Measurements from ENCODE around the gene TMEM272.

The TMEM272 gene

GRCh38 chr13:51808811-51809210 lies 36.2 kb downstream of the TMEM272 start:
- no peaks in the 10 kb centered on the region for H4K20me1 ChIP-seq
- H3K9ac ChIP-seq, result no peak overlapping the region
- H3K4me2 ChIP-seq, result no peak overlapping the region
- TF ChIP-seq Cebpa-rat (IDR thresholded peaks at IDR 0.05), result no peak
- H3K27me3 ChIP-seq, result no peaks in the 10 kb centered on the region
- H3K9me3 ChIP-seq, result no peaks in the 10 kb centered on the region
- no peak overlapping the region for H3K4me3 ChIP-seq
- H3K4me1 ChIP-seq, result peaks cover 65% of the 10 kb centered on the region
- no peak overlapping the region for H3K27ac ChIP-seq
- H3K36me3 ChIP-seq, result no peaks in the 10 kb centered on the region

- Histone ChIP-seq H3K4me3 (no peak overlapping the region), H3K27ac (no peak overlapping the region), H4K20me1 (no peaks in the 10 kb centered on the region), H3K27me3 (no peaks in the 10 kb centered on the region), H3K4me1 (peaks cover 62% of the 10 kb centered on the region), H3K36me3 (no peaks in the 10 kb centered on the region), H3K4me2 (no peak overlapping the region), H3K9ac (no peak overlapping the region), H3K9me3 (no peaks in the 10 kb centered on the region)
- no peak for TF ChIP-seq Cebpa-rat (IDR thresholded peaks at IDR 0.05)
These were observed 37.9 kb downstream of the TMEM272 start for GRCh38 chr13:51807041-51807440.

GRCh38 chr13:51806566-51806965 lies 38.4 kb downstream of the TMEM272 start:
- Histone ChIP-seq H3K9me3 (no peaks in the 10 kb centered on the region), H3K9ac (no peak overlapping the region), H3K27ac (no peak overlapping the region), H3K36me3 (no peaks in the 10 kb centered on the region), H4K20me1 (no peaks in the 10 kb centered on the region), H3K4me3 (no peak overlapping the region), H3K27me3 (no peaks in the 10 kb centered on the region), H3K4me1 (peaks cover 61% of the 10 kb centered on the region), H3K4me2 (no peak overlapping the region; the same call in 1 of the 2 replicates)
- no peak for TF ChIP-seq Cebpa-rat (IDR thresholded peaks at IDR 0.05)

GRCh38 chr13:51805925-51806324 lies 39.1 kb downstream of the TMEM272 start:
- H3K27me3 ChIP-seq, result no peaks in the 10 kb centered on the region
- no peak overlapping the region for H3K4me2 ChIP-seq
- H4K20me1 ChIP-seq, result no peaks in the 10 kb centered on the region
- H3K4me1 ChIP-seq, result peaks cover 56% of the 10 kb centered on the region
- H3K36me3 ChIP-seq, result no peaks in the 10 kb centered on the region
- no peak overlapping the region for H3K4me3 ChIP-seq
- no peaks in the 10 kb centered on the region for H3K9me3 ChIP-seq
- no peak overlapping the region for H3K9ac ChIP-seq
- TF ChIP-seq Cebpa-rat (IDR thresholded peaks at IDR 0.05), result no peak
- H3K27ac ChIP-seq, result no peak overlapping the region

- Histone ChIP-seq H3K4me2 (peak overlapping the region; percentile 89; the same call in 1 of the 2 replicates), H3K4me3 (no peak overlapping the region), H3K9ac (no peak overlapping the region)
These were observed 39.7 kb downstream of the TMEM272 start for GRCh38 chr13:51805313-51805712.

GRCh38 chr13:51804295-51805172 lies 40.4 kb downstream of the TMEM272 start:
- Histone ChIP-seq H3K4me3 (peak overlapping the region; percentile 92), H3K4me2 (peak overlapping the region; percentile 89), H4K20me1 (no peaks in the 10 kb centered on the region), H3K27me3 (no peaks in the 10 kb centered on the region), H3K4me1 (peaks cover 58% of the 10 kb centered on the region), H3K27ac (peak overlapping the region; percentile 96), H3K36me3 (no peaks in the 10 kb centered on the region), H3K9ac (peak overlapping the region; percentile 92), H3K9me3 (no peaks in the 10 kb centered on the region)
- TF ChIP-seq Cebpa-rat (IDR thresholded peaks at IDR 0.05), result no peak

More at GRCh38 chr13:51805313-51805712, 39.7 kb downstream of the TMEM272 start:
- no peaks in the 10 kb centered on the region for H3K27me3 ChIP-seq
- H3K4me1 ChIP-seq, result peaks cover 56% of the 10 kb centered on the region
- no peak overlapping the region for H3K27ac ChIP-seq
- H4K20me1 ChIP-seq, result no peaks in the 10 kb centered on the region
- no peaks in the 10 kb centered on the region for H3K9me3 ChIP-seq
- TF ChIP-seq Cebpa-rat (IDR thresholded peaks at IDR 0.05), result no peak
- no peaks in the 10 kb centered on the region for H3K36me3 ChIP-seq

- Histone ChIP-seq H3K9me3 (no peaks in the 10 kb centered on the region), H3K27ac (peak within 1 kb of the TSS; percentile 96), H3K4me3 (peak within 1 kb of the TSS; percentile 92), H3K9ac (peak within 1 kb of the TSS; percentile 92), H3K4me1 (peaks cover 58% of the 10 kb centered on the region), H3K4me2 (peak within 1 kb of the TSS; percentile 89), H3K27me3 (no peaks in the 10 kb centered on the region), H4K20me1 (no peaks in the 10 kb centered on the region), H3K36me3 (no peaks in the 10 kb centered on the region)
- TF ChIP-seq Cebpa-rat (IDR thresholded peaks at IDR 0.05), result 0 out of 2 replicates have a peak, but pooled peaks have one; percentile 20
These were observed 41.3 kb downstream of the TMEM272 start, which contains the start of gene DHRS12 for GRCh38 chr13:51803422-51804294. TSS of gene DHRS12 (minus strand) at chr13:51804163. CDS start at chr13:51799659, 4,504 bp downstream.

GRCh38 chr13:51802631-51803418 lies 42.2 kb downstream of the TMEM272 start:
- peaks cover 53% of the 10 kb centered on the region for H3K4me1 ChIP-seq
- H3K27me3 ChIP-seq, result no peaks in the 10 kb centered on the region
- H3K4me2 ChIP-seq, result peak overlapping the region; percentile 89
- no peak for TF ChIP-seq Cebpa-rat (IDR thresholded peaks at IDR 0.05)
- peak overlapping the region; percentile 92 for H3K4me3 ChIP-seq
- peak overlapping the region; percentile 92 for H3K9ac ChIP-seq
- H4K20me1 ChIP-seq, result no peaks in the 10 kb centered on the region
- H3K9me3 ChIP-seq, result no peaks in the 10 kb centered on the region
- H3K27ac ChIP-seq, result peak overlapping the region; percentile 96
- H3K36me3 ChIP-seq, result no peaks in the 10 kb centered on the region

GRCh38 chr13:51801631-51802099 lies 43.3 kb downstream of the TMEM272 start:
- TF ChIP-seq Cebpa-rat (IDR thresholded peaks at IDR 0.05), result no peak
- H3K4me2 ChIP-seq, result peak overlapping the region; percentile 89; the same call in 1 of the 2 replicates
- H3K27ac ChIP-seq, result no peak overlapping the region

More at GRCh38 chr13:51801631-51802099, 43.3 kb downstream of the TMEM272 start:
- Histone ChIP-seq H3K9ac (no peak overlapping the region), H3K4me3 (no peak overlapping the region), H3K36me3 (no peaks in the 10 kb centered on the region), H3K27me3 (no peaks in the 10 kb centered on the region), H3K4me1 (peaks cover 53% of the 10 kb centered on the region), H3K9me3 (no peaks in the 10 kb centered on the region), H4K20me1 (no peaks in the 10 kb centered on the region)

Measured in BLaER1 (cell line).